Testis (tissue), 3 donors: ENCODE data around the gene SH3BP4. TPM values are rescaled to one million over a fixed set of nuclear protein-coding genes. Genes with fewer than 3 reads are reported as not detected.
"Not testable (repeated sequence)": the region's sequence is repeated elsewhere in the genome, so short reads cannot be mapped to it uniquely, and the experiment has no call there.

ENCODE experiments used
- DNase-seq: peaks from one replicate; pipeline ENCODE4 v3.0.0-alpha.2; 2019
- H3K27ac ChIP-seq, 2 donors: fragments of 200-600 bp; sonication (generic); one replicate each; pipeline ENCODE4 v1.5.1; 2019
- H3K27me3 ChIP-seq: fragments of 200-600 bp; sonication (generic); one replicate; pipeline ENCODE4 v1.5.1; 2019
- H3K36me3 ChIP-seq: fragments of 200-600 bp; sonication (generic); one replicate; pipeline ENCODE4 v1.5.1; 2017; ENCODE audit warnings: low read depth; ENCODE audit errors: missing control alignments
- H3K4me1 ChIP-seq: fragments of 200-600 bp; sonication (generic); one replicate; pipeline ENCODE4 v1.5.1; 2019
- H3K4me3 ChIP-seq, 2 donors: fragments of 200-600 bp; sonication (generic); one replicate each; pipeline ENCODE4 v1.5.1; 2017 to 2019
- H3K9me3 ChIP-seq: fragments of 200-600 bp; sonication (generic); one replicate; pipeline ENCODE4 v1.5.1; 2017
- CTCF ChIP-seq, 3 experiments: fragments of 450-650 bp in 2 of 3; fragments of 200-600 bp in 1 of 3; sonication (generic) in 1 of 3; IDR thresholded peaks; one replicate each; pipeline ENCODE4 v1.5.1; 2016 to 2019; ENCODE audit warnings: antibody characterized with exemption in 3 of 3, mild to moderate bottlenecking in 2 of 3, moderate library complexity in 1 of 3
- POLR2A ChIP-seq: fragments of 450-650 bp; IDR thresholded peaks from one replicate; pipeline ENCODE4 v1.6.1; 2017; ENCODE audit warnings: antibody characterized with exemption, mild to moderate bottlenecking, moderate library complexity
- WGBS, 2 donors: methylation state at CpG; one replicate each; pipeline ENCODE4 v1.1.5; 2018; 5-methylcytosine and 5-hydroxymethylcytosine counted together
- intact Hi-C: fragments of 100-400 bp; cut with DNase I; formaldehyde crosslinking; loops from one replicate; pipeline ENCODE4 v1.15.1; 2023; ENCODE audit warnings: low total_unique reads
- polyA plus RNA-seq: library from polyadenylated mRNA; stranded (reverse); fragments of 350-450 nt; fragmentation: Illumina TruSeq; extraction: RNeasy Lipid Tissue Mini Kit (QIAGEN cat#74804); gene quantifications from one replicate; pipeline ENCODE4 v1.2.3, GENCODE V29; 2014; ENCODE audit warnings: low read depth, low replicate concordance; ENCODE audit not compliant: insufficient read depth
- total RNA-seq, 2 donors: library from RNA; depleted of rRNA; stranded (reverse); fragments of >200 nt; gene quantifications; one replicate each; pipeline ENCODE4 v1.2.3, GENCODE V29; 2016

Gene SH3BP4
- total and polyA plus RNA-seq, 3 donors from 2014 or later, result 33.3 to 88.5 (median 64.4) TPM

DNA sequence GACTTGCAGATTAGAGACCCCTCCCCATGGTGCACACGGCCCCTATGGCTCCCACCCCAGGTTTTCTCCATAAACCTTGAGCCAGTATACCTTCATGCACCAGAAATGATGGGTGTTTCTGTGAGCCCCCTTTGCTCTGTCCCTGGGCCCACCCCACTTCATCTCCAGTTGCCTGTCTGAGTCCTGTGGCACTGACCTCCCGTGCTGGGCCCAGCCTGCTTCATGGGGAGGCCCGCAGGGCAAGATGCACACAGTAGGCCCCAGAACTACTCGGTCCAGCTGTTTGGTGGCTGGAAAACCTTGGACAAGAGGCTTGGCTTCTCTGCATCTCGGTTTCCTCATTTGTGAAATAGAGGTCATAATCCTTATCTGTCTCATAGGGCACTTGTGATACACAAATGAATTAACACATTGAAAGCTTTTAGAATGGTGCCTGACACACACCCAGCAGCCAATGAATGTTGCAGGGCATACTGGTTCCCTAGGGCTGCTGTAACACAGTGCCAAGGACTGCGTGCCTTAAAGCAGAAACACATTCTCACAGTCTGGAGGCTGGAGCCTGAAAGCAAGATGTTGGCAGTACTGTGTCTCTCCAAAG is 58.4 kb downstream of the SH3BP4 start:
- H3K9me3 ChIP-seq, result no peaks in the 10 kb centered on the region
- 69 to 81% methylated on average over 5 to 6 of the region's 6 CpGs for WGBS, 2 donors
- H3K4me1 ChIP-seq, result peaks cover 37% of the 10 kb centered on the region
- H3K36me3 ChIP-seq, result no peaks in the 10 kb centered on the region
- no peak overlapping the region for H3K4me3 ChIP-seq
- intact Hi-C loops, result no loop called here
- no peaks in the 10 kb centered on the region for H3K27me3 ChIP-seq
- H3K27ac ChIP-seq, result peak overlapping the region in 1 of 2 donors; percentile 7
- TF ChIP-seq CTCF (IDR thresholded peaks at IDR 0.05) (no peak), POLR2A (no peak)
- no peak for DNase-seq

DNA sequence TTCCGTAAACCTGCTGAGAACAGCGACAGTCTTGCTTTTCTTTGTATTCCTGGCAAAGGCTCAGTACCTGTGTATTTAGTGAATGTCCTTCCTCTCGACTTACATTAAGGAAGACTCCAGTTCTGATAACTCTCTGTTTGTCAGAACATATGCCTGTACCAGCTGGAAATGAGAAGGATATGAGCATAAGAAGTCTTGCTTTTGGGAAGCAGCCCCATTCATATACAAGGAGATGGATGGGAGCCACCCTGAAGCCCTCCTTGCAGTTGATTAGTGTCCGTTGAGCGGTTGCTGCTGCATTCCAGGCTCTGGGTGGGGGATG is 59.8 kb downstream of the SH3BP4 start:
- no peaks in the 10 kb centered on the region for H3K27me3 ChIP-seq
- H3K4me1 ChIP-seq, result peaks cover 23% of the 10 kb centered on the region
- H3K27ac ChIP-seq, result no peak overlapping the region
- no peak overlapping the region for H3K4me3 ChIP-seq
- H3K36me3 ChIP-seq, result no peaks in the 10 kb centered on the region
- DNase-seq, result no peak
- no peaks in the 10 kb centered on the region for H3K9me3 ChIP-seq
- intact Hi-C loops, result no loop called here
- TF ChIP-seq POLR2A (no peak), CTCF (IDR thresholded peaks at IDR 0.05) (no peak)
- 76 to 79% methylated on average over 4 to 5 of the region's 5 CpGs for WGBS, 2 donors

DNA sequence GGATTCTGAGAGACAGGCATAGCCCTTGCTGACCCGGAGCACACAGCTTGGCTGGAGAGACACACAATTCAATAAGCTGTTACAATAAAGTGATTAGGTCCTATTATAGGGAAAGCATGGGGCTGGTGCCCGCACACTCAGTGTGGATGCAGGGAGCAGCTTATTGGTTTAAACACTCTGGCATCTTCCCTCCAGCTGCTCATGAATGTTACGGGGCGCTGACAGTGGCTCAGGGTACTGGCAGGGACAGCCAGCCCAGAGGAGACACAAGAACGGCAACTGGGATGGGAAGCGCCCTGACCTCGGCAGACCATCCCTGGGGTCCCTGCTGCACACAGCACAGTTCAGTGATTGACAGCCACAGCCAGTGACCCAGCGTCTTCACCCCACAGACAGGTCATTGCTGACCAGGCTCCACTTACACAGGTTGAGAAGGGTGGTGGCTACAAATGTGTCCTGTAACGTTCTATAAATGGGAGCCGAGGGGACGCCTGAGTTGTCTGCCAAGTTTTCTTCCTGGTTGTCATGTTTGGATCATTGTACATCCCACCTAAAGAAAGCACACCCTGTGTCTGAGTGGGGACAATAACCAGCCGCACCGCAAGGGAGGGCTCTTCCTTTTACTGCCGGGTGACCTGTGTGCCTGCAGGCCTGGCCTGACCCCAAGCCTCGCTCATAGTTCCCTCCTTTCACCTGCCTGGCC is 60.3 kb downstream of the SH3BP4 start:
- Histone ChIP-seq H3K36me3 (no peaks in the 10 kb centered on the region), H3K9me3 (no peaks in the 10 kb centered on the region), H3K27me3 (no peaks in the 10 kb centered on the region), H3K4me3 (no peak overlapping the region), H3K4me1 (peaks cover 18% of the 10 kb centered on the region), H3K27ac (no peak overlapping the region)
- no peak for DNase-seq
- WGBS, 2 donors, result 80 to 81% methylated on average over 12 to 15 of the region's 15 CpGs
- intact Hi-C loops, result no loop called here
- TF ChIP-seq CTCF (IDR thresholded peaks at IDR 0.05) (no peak), POLR2A (no peak)

DNA sequence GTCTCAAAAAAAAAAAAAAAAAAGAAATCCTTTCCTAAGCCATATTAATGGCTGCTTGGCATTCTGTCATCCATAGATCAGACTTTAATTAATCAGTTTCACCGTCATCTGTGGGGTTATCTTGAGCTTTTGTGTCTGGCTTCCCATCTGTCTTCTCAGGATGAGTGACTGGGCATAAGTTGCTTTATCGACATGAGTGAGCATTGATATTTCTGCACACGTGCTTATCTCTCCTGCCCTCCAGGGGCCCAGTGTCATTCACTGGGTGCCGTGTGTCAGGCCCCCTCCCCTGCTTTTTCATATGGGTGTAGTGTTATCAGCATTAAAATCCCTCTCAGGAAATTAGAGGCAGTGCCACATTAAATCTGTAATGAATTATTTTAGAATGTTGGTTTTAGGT is 65.6 kb downstream of the SH3BP4 start:
- Histone ChIP-seq H3K4me3 (no peak overlapping the region), H3K36me3 (no peaks in the 10 kb centered on the region), H3K27ac (no peak overlapping the region), H3K9me3 (no peaks in the 10 kb centered on the region), H3K27me3 (no peaks in the 10 kb centered on the region), H3K4me1 (peaks cover 6% of the 10 kb centered on the region)
- intact Hi-C loops, result no loop called here
- TF ChIP-seq POLR2A (no peak), CTCF (IDR thresholded peaks at IDR 0.05) (no peak)
- WGBS, 2 donors, result 53 to 59% methylated on average over 4 of the region's 4 CpGs
- DNase-seq, result no peak

DNA sequence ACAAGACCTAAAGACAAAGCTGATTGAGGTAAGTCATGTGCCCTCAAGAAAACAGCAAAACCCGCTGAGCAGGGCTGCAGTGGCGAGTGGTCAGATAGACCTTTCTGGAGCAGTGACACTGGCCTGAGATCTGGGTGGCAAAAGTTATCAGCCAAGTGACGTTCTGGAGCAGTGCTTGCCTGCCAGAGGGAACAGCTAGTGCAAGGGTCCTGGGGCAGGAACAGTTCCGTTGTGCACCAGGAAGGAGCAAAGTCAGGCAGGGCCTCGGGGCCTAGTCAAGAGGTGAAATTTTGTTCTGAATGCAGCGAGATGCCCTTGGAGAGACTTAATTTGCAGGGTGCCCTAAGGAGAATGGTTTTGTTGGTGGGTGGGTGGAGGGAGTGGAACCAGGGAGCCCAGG is 67.0 kb downstream of the SH3BP4 start:
- Histone ChIP-seq H3K36me3 (no peaks in the 10 kb centered on the region), H3K4me1 (peaks cover 9% of the 10 kb centered on the region), H3K9me3 (no peaks in the 10 kb centered on the region), H3K27ac (no peak overlapping the region), H3K27me3 (no peaks in the 10 kb centered on the region), H3K4me3 (no peak overlapping the region)
- intact Hi-C loops, result no loop called here
- whole genome bisulfite sequencing, 2 donors, result 84 to 89% methylated on average over 6 of the region's 6 CpGs
- TF ChIP-seq CTCF (IDR thresholded peaks at IDR 0.05), result no peak
- TF ChIP-seq POLR2A, result no peak
- DNase-seq, result no peak

GRCh38 chr2:235020141-235020540 is 68.3 kb downstream of the SH3BP4 start:
- intact Hi-C loops, H3K4me3 ChIP-seq, H3K9me3 ChIP-seq, H3K36me3 ChIP-seq, H3K27me3 ChIP-seq, H3K4me1 ChIP-seq, H3K27ac ChIP-seq, DNase-seq: not testable (repeated sequence)
- WGBS, 2 donors, result 70 to 81% methylated on average over 4 of the region's 4 CpGs
